SJSA1 (cell line): ENCODE results near the gene HNF1B. TPM values are rescaled to one million over a fixed set of nuclear protein-coding genes. Genes with fewer than 3 reads are reported as not detected.
"Not testable (repeated sequence)": the region's sequence is repeated elsewhere in the genome, so short reads cannot be mapped to it uniquely, and the experiment has no call there.

Source experiments
- DNase-seq, 2 experiments: peaks; one replicate each; pipeline ENCODE4 v3.0.0-alpha.2; 2015 to 2020; ENCODE audit warnings: low spot score in 2 of 2, low read depth in 1 of 2
- H3K27ac ChIP-seq: fragments of 250-450 bp; sonication (Bioruptor Pico); 2 replicates; pipeline ENCODE4 v1.5.1; 2020; ENCODE audit warnings: mild to moderate bottlenecking, moderate library complexity
- H3K27me3 ChIP-seq: fragments of 250-450 bp; sonication (Bioruptor Pico); replicated peaks from 2 replicates; pipeline ENCODE4 v1.5.1; 2020; ENCODE audit warnings: mild to moderate bottlenecking, moderate library complexity
- H3K36me3 ChIP-seq: fragments of 250-450 bp; sonication (Bioruptor Pico); 2 replicates; pipeline ENCODE4 v1.5.1; 2020; ENCODE audit warnings: mild to moderate bottlenecking
- H3K4me1 ChIP-seq: fragments of 250-450 bp; sonication (Bioruptor Pico); replicated peaks from 2 replicates; pipeline ENCODE4 v1.6.1; 2021; ENCODE audit warnings: mild to moderate bottlenecking
- H3K4me3 ChIP-seq: fragments of 250-450 bp; sonication (Bioruptor Pico); 2 replicates; pipeline ENCODE4 v1.5.1; 2020; ENCODE audit warnings: mild to moderate bottlenecking
- H3K9me3 ChIP-seq: fragments of 250-450 bp; sonication (Bioruptor Pico); replicated peaks from 2 replicates; pipeline ENCODE4 v1.5.1; 2020; ENCODE audit warnings: mild to moderate bottlenecking
- total RNA-seq: library from RNA; depleted of rRNA; stranded (reverse); fragments of >200 nt; shearing (Covaris generic); gene quantifications from 2 replicates; pipeline ENCODE4 v1.2.3, GENCODE V29; 2014

Gene HNF1B
- total RNA-seq, 1 experiment from 2014 or later, result not detected

GRCh38 chr17:37698132-37698910 is 46.5 kb downstream of the HNF1B start:
- no peak for DNase-seq

DNA sequence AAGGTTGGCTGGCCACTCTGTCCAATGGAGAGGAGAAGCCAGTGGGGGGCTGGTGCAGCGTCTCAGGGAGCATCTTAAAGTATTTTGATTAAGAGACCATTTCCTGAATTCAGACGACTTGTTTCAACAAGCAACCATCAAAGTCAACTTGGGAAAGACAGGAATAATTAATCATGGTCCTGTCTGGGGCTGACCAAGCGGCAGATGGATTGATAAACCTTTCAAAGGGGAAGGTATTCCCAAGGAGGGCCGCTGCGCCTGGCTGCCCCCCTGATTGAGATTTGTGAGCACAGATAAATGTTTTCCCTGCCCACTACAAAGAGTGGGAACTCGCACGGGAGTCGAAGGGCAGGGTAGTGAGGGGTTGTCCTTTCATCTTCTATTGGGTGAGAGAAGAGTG is 47.5 kb downstream of the HNF1B start:
- no peak overlapping the region for H3K4me3 ChIP-seq
- H3K27me3 ChIP-seq, result no peaks in the 10 kb centered on the region
- no peaks in the 10 kb centered on the region for H3K9me3 ChIP-seq
- H3K36me3 ChIP-seq, result no peaks in the 10 kb centered on the region
- DNase-seq, result no peak
- peaks cover 16% of the 10 kb centered on the region for H3K4me1 ChIP-seq
- no peak overlapping the region for H3K27ac ChIP-seq

More at GRCh38 chr17:37698132-37698910, 46.5 kb downstream of the HNF1B start:
- no peak overlapping the region for H3K4me3 ChIP-seq
- H3K27me3 ChIP-seq, result no peaks in the 10 kb centered on the region
- H3K4me1 ChIP-seq, result peaks cover 24% of the 10 kb centered on the region
- H3K36me3 ChIP-seq, result no peaks in the 10 kb centered on the region
- no peaks in the 10 kb centered on the region for H3K9me3 ChIP-seq
- H3K27ac ChIP-seq, result no peak overlapping the region

DNA sequence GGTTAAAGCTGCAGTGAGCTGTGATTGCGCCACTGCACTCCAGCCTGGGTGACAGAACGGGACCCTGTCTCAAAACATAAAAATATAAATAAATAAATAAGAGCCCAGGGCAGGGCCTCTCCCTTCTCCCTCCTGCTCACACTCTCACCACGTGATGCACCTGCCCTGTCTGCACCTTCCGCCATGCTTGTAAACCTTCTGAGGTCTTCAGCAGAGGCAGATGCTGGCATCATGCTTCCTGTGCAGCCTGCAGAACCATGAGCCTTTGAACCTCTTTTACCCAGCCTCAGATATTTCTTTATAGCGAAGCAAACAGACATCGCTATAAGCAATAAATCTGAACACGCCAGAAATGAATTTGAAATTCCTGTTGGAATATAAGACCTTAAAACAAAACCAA is 48.5 kb downstream of the HNF1B start:
- H3K9me3 ChIP-seq, result no peaks in the 10 kb centered on the region
- DNase-seq, result no peak
- H3K36me3 ChIP-seq, result no peaks in the 10 kb centered on the region
- H3K27me3 ChIP-seq, result no peaks in the 10 kb centered on the region
- H3K4me3 ChIP-seq, result no peak overlapping the region
- H3K4me1 ChIP-seq, result peaks cover 9% of the 10 kb centered on the region
- H3K27ac ChIP-seq, result no peak overlapping the region

- H3K4me1 ChIP-seq, result peaks cover 9% of the 10 kb centered on the region
- no peak for DNase-seq
- H3K27ac ChIP-seq, result no peak overlapping the region
- no peaks in the 10 kb centered on the region for H3K27me3 ChIP-seq
- H3K9me3 ChIP-seq, result no peaks in the 10 kb centered on the region
- H3K36me3 ChIP-seq, result no peaks in the 10 kb centered on the region
- no peak overlapping the region for H3K4me3 ChIP-seq
These were observed 49.1 kb downstream of the HNF1B start for GRCh38 chr17:37695726-37696125.

DNA sequence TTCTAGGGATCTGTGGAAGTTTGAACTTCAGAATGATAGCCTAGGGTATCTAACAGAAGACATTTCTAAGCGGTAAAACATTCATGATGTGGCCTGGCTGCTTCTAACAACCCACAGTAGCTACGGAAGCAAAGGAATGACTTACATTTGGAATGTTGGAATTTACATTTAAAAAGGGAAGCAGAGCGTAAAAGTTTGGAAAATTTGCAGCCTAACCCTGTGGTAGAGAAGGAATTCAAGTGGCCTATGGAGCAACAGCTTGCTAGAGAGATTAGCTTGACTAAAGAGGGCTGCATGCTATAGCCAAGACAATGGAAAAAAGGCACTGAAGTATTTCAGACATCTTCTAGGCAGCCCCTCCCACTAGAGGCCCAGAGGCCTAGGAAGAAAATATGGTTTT is 50.1 kb downstream of the HNF1B start:
- Histone ChIP-seq H3K27me3 (no peaks in the 10 kb centered on the region), H3K36me3 (no peaks in the 10 kb centered on the region), H3K4me1 (peaks cover 9% of the 10 kb centered on the region), H3K9me3 (no peaks in the 10 kb centered on the region), H3K4me3 (no peak overlapping the region), H3K27ac (no peak overlapping the region)
- DNase-seq, result no peak

DNA sequence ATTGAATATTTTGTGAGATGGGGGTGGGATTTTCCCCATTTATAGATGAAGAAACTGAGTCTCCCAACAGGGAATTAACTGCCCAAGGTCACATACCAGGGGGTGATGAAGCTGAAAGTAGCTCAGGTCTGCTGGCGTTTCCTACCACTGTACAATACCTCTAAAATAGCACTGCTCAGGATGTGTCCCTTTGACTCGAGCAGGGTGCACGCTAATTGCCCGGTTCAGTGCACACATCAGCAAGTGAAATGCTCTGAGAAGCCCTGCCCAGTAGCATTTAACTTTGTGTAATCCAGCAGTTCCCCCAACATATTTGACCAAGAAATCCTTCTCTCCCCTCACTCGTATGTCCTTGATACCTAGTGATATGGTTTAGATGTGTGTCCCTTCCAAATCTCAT is 51.5 kb downstream of the HNF1B start:
- Histone ChIP-seq H3K9me3 (no peaks in the 10 kb centered on the region), H3K4me1 (peaks cover 6% of the 10 kb centered on the region)
- no peak for DNase-seq

GRCh38 chr17:37691807-37692206 is 53.1 kb downstream of the HNF1B start:
- Histone ChIP-seq H3K9me3 (no peaks in the 10 kb centered on the region), H3K4me3 (no peak overlapping the region), H3K27me3 (no peaks in the 10 kb centered on the region), H3K27ac (no peak overlapping the region), H3K4me1 (no peaks in the 10 kb centered on the region; the same call in 1 of the 2 replicates), H3K36me3 (no peaks in the 10 kb centered on the region)
- no peak for DNase-seq

More for the DNA sequence above, 51.5 kb downstream of the HNF1B start:
- Histone ChIP-seq H3K36me3 (no peaks in the 10 kb centered on the region), H3K27ac (no peak overlapping the region), H3K27me3 (no peaks in the 10 kb centered on the region), H3K4me3 (no peak overlapping the region)

- Histone ChIP-seq H3K4me1 (peaks cover 15% of the 10 kb centered on the region), H3K4me3 (no peak overlapping the region), H3K27me3 (no peaks in the 10 kb centered on the region), H3K9me3 (no peaks in the 10 kb centered on the region), H3K27ac (no peak overlapping the region), H3K36me3 (no peaks in the 10 kb centered on the region)
- DNase-seq, result no peak
These were observed 55.5 kb downstream of the HNF1B start for GRCh38 chr17:37689317-37689716.

- H3K4me3 ChIP-seq, result no peak overlapping the region
- peaks cover 15% of the 10 kb centered on the region for H3K4me1 ChIP-seq
- no peaks in the 10 kb centered on the region for H3K27me3 ChIP-seq
- no peak for DNase-seq
- H3K27ac ChIP-seq, result no peak overlapping the region
- H3K9me3 ChIP-seq, result no peaks in the 10 kb centered on the region
- no peaks in the 10 kb centered on the region for H3K36me3 ChIP-seq
These were observed 61.3 kb downstream of the HNF1B start for GRCh38 chr17:37683454-37683984.

DNA sequence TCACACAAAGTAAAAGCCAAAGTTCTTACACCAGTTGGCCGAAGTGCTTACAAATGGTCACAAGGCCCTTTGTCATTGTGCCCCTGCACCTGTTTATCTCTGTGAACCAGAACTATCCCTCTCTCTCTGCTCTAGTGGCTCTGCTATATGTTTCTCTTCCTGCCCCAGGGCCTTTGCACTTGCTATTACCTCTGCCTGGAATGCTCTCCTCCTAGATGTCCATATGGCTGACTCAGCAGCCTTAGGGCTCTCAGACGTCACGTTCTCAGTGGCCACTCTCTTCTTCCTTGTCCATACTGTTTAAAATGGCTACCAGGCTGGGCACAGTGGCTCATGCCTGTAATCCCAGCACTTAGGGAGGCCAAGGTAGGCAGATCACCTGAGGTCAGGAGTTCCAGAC is 62.9 kb downstream of the HNF1B start:
- Histone ChIP-seq H3K9me3 (no peaks in the 10 kb centered on the region), H3K27ac (no peak overlapping the region), H3K4me1 (peaks cover 29% of the 10 kb centered on the region), H3K4me3 (no peak overlapping the region), H3K27me3 (no peaks in the 10 kb centered on the region), H3K36me3 (no peaks in the 10 kb centered on the region)
- no peak for DNase-seq

- not testable (repeated sequence) for H3K4me3 ChIP-seq, H3K27ac ChIP-seq, DNase-seq, H3K27me3 ChIP-seq, H3K9me3 ChIP-seq, H3K36me3 ChIP-seq
- peaks cover 33% of the 10 kb centered on the region for H3K4me1 ChIP-seq
These were observed 64.9 kb downstream of the HNF1B start for GRCh38 chr17:37679995-37680394.

DNA sequence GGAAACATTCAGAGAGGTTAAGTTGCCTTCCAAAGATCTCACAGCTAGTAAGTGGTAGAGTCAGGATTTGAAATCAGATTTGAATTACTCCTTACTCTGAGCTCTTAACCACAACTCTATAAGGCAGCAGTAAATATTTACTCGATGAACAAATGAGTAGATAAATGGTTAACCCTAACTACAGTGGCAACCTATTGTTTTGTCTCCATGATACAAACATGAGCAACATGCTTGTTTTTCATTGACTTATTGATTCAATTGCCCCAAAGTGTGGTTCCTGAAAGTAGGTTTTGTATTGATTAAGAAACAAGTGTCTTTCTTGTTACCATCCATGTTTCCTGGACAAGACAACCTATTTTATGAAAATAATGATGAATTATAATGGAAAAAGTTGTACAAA is 66.8 kb downstream of the HNF1B start:
- H3K27me3 ChIP-seq, result no peaks in the 10 kb centered on the region
- no peak overlapping the region for H3K4me3 ChIP-seq
- no peaks in the 10 kb centered on the region for H3K36me3 ChIP-seq
- H3K4me1 ChIP-seq, result peaks cover 49% of the 10 kb centered on the region
- no peak for DNase-seq
- H3K9me3 ChIP-seq, result no peaks in the 10 kb centered on the region
- H3K27ac ChIP-seq, result no peak overlapping the region

- no peak for DNase-seq
- Histone ChIP-seq H3K4me1 (peaks cover 60% of the 10 kb centered on the region), H3K27ac (no peak overlapping the region), H3K9me3 (no peaks in the 10 kb centered on the region), H3K27me3 (no peaks in the 10 kb centered on the region), H3K36me3 (no peaks in the 10 kb centered on the region), H3K4me3 (no peak overlapping the region)
These were observed 67.8 kb downstream of the HNF1B start for GRCh38 chr17:37677021-37677420.

DNA sequence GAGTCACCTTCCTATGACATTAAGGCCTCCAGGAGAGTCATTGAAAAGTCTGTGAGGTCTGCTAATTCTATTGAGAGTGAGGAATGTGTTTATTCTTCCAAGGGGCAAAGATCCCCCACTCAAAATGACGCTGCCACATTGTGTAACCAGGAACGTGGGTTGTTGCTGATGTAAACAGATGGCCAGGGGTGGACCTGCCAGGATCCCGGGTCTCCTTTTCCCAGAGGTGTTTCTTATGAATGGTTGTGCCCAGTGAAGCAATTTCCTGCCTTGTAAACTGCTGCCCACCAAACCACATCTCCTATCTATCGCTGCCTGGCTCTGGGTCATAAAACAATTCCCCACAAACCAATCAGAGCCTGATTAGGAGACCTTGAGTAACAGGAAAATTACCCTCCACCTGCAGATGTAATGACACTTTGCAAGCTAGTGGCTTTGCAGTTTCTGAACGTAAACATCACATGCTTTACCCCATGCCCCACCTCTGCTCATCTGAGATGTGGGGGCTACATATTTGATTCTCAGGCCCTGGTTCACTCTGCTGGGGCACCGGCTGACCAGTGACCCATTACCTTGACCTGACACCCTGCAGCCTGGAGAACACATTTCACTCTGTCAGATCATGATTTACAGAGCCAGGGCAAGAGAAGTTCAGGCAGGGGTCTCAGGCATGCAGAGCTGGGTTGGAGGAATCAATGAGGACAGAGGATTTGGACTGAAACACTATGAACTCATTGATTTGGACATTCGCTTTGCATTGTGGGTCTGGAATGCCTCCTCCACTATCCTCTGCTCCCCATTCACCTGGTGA is 68.5 kb downstream of the HNF1B start:
- Histone ChIP-seq H3K9me3 (no peaks in the 10 kb centered on the region), H3K4me3 (no peak overlapping the region), H3K27me3 (no peaks in the 10 kb centered on the region), H3K27ac (peak overlapping the region; percentile 59), H3K36me3 (no peaks in the 10 kb centered on the region), H3K4me1 (peaks cover 67% of the 10 kb centered on the region)
- peak; percentile 78 to 88 for DNase-seq
